MV-4-11 (cell line): ENCODE results near the gene COIL.
"Not testable (repeated sequence)": the region's sequence is repeated elsewhere in the genome, so short reads cannot be mapped to it uniquely, and the experiment has no call there.

Experiments
- DNase-seq: peaks from one replicate; lab custom pipeline; 2025; lab: John Stamatoyannopoulos, UW

COIL gene

GRCh38 chr17:56960596-56961538 is at the start of gene COIL:
Gene COIL, minus strand, starts transcription at chr17:56961050. Its CDS starts 31 bp downstream, at chr17:56961019.
- DNase-seq, result peak; percentile 75

GRCh38 chr17:57010487-57010886 is 49.6 kb upstream of the COIL start:
- DNase-seq, result no peak

GRCh38 chr17:57009737-57010445 is 49.0 kb upstream of the COIL start:
- peak; percentile 65 for DNase-seq

- DNase-seq, result no peak
These were observed 48.1 kb upstream of the COIL start for GRCh38 chr17:57008958-57009357.

- peak; percentile 62 for DNase-seq
These were observed 45.2 kb upstream of the COIL start for GRCh38 chr17:57006040-57006439.

GRCh38 chr17:57004944-57005579 is 44.2 kb upstream of the COIL start:
- DNase-seq, result peak; percentile 98

DNA sequence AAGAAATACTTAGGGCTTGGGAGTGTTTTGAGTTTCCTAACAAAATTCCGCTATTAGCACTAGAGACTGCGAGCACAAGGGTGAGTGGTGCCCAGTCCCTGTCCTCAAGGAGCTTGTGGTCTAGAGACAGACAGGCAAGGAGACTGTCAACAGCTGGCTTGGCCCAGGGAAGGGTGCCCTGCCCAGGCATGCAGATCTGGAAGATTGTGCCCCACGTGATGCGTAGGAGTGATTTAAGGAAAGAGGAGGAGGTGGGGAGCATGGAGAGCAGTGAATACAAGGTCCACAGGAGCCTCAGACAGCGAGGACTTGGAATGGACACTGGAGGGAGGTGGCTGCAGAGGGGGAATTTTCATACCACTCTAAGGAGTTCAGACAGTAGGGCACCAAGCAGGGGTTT is 42.1 kb upstream of the COIL start:
- no peak for DNase-seq

DNA sequence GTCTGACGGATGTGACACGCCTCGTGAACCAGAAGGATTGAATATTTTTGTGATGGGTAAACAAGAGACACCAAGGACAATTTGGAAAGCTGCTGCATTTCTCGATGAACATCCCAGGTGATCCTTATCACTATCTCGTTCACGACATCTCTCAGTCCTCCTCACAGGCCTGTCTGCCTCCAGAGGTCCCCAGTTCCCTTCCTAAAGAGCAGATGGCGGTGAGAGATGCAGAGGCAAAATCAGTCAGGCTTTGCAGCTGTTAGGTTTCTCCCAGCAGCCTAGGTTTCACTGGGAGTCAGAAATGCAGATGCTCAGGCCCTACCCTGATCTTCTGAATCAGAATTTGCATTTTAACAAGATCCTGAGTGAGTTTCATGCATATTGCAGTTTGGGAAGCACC is 40.7 kb upstream of the COIL start:
- no peak for DNase-seq

GRCh38 chr17:56997313-56997712 is 36.5 kb upstream of the COIL start:
- no peak for DNase-seq

GRCh38 chr17:56995766-56996165 is 34.9 kb upstream of the COIL start:
- DNase-seq, result no peak

DNA sequence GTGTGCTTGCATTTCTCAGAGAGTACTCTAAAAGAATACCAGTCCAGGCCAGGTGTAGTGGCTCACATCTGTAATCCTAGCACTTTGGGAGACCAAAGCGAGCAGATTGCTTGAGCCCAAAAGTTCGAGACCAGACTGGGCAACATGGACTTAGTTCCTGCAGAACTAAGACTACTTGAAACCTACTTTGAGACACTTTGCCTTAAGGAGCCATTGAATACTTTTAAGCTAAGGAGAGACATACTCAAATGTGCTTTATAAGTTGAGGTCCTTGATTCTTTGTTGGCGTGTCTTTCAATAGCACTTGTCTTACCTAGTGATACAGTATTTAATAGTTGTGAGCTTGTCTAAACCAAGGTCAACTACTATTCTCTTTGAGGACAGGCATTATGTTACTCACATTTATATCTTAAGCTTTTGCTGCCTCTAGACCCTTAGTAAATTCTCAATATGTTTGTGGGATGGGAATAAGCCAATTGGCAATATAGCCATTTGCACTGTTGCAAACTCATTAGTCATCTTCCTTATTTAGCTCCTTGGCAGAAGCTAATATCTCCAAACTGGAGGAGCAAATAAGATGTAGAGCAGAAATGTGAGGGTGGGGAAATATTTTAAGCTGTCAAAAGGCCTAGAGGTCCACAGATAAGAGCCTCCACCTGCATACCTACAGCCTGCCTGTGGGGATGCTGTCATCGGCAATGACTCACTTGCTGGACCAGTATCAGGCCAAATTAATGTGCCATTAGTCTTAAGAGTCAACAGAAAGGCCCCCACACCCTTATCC is 33.4 kb upstream of the COIL start:
- DNase-seq, result no peak

DNA sequence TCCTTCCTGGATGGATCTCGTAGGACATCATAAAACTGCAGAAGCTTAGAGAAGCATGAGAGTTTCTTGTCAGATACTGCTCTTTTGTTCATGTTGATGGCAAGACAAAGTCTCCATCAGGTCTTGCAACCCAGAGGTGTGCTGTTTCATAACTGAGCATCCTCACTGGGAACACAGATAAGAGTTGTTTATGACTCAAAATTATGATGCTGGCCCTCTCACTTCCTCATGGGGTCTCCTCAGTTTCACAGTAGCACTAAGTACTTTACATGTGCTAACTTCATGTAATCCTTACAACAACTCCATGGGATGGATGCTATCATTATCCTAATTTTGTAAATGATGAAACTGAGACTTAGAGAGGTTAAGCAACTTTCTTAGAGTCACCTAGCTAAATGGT is 31.5 kb upstream of the COIL start:
- DNase-seq, result peak; percentile 15

DNA sequence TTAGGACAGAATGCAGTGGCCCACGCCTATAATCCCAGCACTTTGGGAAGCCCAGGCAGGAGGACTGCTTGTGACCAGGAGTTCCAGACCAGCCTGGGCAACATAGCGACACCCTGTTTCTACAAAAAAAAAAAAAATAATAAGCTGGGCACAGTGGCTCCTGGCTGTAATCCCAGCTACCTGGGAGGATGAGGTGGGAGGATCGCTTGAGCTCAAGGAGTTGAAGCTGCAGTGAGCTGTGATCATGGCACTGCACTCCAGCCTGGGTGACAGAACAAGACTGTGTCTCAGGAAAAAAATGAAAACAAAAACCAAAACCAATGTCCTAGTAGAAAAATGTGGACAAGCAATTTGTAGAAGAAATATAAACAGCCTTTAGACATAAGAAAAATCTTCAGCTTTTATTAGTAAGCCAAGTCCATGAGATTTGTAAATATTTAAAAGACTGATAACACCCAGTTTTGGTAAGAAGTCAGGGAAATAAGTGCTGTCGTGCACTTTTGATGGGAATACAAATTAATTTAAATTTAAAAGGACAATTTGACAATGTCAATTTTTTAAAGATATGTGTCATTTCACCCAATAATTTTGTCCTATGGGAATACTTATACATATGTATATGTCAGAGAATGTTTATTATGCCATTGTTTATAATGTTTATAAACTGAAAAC is 28.2 kb upstream of the COIL start:
- DNase-seq, result no peak

DNA sequence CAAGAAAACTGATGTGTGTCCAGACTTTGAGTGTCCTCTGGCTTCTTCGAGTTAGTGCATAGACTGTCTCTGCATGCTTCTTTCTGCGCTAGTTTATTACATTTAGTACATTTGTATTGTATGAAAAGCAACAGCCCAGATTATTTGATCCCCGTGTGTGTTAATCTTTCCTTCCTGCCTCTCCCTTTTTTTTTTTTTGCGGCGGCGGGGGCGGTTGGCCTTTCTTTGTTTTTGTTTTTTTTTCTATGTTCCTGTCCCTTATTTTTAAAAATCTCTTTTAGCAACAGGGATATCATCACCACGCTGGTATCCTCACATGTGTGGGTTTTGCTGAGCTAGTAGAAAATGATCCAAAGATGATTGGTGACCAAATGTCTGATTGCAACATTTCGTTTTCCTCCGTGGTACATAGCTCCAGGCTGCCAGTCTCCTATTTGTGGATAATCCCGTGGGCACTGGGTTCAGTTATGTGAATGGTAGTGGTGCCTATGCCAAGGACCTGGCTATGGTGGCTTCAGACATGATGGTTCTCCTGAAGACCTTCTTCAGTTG is 26.5 kb upstream of the COIL start:
- no peak for DNase-seq

GRCh38 chr17:56985371-56986162 is 24.7 kb upstream of the COIL start:
- peak; percentile 82 for DNase-seq

DNA sequence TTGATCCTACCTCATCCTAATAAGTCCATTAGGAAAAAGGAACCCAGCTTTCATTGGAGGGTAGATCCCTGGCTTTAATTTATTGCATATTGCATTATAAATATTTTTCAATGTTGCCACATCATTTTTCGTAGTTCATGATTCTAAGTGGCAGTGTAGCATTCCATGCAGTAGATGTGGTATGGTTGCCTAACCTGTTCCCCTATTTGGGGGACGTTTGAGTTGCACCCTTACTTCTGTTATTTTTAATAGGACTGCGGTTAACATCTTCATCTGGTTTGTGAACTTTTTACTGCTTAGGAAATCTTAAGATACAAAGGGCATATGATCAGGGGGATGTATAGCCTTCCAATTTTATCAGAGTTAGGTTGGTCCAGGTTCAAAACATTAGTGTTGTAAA is 22.5 kb upstream of the COIL start:
- DNase-seq, result peak; percentile 78

DNA sequence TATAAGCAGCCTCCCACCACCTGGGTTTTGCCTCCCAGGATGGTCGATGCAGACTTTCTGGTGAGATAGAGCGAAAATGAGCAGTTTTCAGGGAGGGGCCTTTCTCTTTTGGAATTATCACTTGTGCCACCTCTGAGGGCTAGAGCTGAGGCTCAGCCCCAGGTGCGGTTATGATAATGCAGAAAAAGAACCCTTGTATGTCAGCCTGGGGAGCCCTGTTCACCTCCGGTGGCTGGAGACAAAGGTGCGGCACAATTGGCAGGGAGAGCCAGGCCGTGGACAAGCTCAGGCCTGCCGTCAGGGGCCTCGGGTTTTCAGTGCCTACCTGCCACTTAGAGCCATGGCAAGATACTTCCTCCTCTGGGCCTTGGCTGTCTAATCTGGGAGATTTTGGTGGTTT is 21.5 kb upstream of the COIL start:
- DNase-seq, result no peak

GRCh38 chr17:56980526-56980925 is 19.7 kb upstream of the COIL start:
- not testable (repeated sequence) for DNase-seq

GRCh38 chr17:56979091-56979480 is 18.2 kb upstream of the COIL start:
- no peak for DNase-seq

GRCh38 chr17:56978441-56979090 is 17.7 kb upstream of the COIL start:
- peak; percentile 41 for DNase-seq
